GM18858 (cell line): Measurements from ENCODE around the gene STX19.
A peak's percentile ranks its signal among the peaks of the same experiment; 100 is the strongest.
"Not testable (repeated sequence)": the region's sequence is repeated elsewhere in the genome, so short reads cannot be mapped to it uniquely, and the experiment has no call there.

Source experiments
- ATAC-seq: cut with Tn5 transposase; IDR thresholded peaks from one replicate; pipeline ENCODE4 v1.9.1; 2021; ENCODE audit not compliant: unreplicated experiment

The STX19 gene, protein sequence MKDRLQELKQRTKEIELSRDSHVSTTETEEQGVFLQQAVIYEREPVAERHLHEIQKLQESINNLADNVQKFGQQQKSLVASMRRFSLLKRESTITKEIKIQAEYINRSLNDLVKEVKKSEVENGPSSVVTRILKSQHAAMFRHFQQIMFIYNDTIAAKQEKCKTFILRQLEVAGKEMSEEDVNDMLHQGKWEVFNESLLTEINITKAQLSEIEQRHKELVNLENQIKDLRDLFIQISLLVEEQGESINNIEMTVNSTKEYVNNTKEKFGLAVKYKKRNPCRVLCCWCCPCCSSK

DNA sequence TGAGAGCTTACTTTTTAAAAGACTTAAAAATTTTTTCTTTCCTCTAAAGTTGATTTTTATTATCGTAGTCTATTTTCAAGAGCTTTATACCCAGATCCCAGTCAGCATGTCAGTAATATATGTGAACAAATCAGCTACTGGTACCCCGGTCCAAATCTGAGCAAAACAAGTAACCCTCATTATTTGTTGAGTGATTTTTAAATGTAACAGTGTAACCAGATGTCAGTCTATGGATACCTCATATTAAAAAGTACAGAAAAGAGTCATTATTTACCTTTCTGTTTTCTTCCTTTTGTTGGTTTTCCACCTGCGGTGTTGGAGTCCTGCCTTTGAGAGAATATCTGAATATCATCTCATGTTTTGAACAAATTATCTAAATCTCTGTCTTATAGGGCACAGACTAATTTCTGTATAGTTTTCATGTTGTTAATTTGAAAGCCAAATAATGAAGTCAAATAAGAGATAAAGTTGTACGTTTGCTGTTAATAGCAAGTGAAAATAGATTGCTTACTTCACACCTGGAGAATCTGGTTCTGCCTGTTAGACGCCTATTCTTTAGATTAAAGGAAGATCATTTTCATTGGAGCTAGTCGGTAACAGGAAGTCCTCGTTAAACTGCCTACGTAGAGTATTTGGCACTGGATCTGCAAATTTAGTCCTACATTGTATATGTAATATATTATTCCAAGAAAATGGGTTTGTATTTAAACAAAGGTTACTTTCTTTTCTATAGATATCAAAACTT is at the start of gene STX19:
Gene STX19 (minus strand): TSS at position 505 of the 745 bp plus-strand sequence. CDS start 13,328 bp downstream, outside the sequence.
- ATAC-seq: no peak

DNA sequence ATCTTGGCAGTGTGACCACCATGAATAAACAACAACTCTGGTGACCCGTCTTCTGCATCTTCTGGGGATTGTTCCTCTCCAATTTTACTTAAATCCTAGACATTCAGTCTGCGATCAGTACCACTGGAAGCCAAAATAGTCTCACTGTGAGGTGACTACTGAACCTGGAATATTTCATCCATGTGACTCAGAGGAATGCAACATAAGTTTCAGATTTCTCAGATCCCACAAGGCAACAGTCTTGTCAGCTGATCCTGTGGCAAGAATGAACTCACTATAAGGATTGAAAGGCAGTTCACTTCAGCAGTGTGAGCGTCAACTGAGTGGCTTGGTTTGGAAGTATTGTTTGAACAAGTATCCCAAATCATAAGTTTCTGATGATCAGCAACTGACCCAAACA is 47.7 kb upstream of the STX19 start:
- no peak for ATAC-seq

DNA sequence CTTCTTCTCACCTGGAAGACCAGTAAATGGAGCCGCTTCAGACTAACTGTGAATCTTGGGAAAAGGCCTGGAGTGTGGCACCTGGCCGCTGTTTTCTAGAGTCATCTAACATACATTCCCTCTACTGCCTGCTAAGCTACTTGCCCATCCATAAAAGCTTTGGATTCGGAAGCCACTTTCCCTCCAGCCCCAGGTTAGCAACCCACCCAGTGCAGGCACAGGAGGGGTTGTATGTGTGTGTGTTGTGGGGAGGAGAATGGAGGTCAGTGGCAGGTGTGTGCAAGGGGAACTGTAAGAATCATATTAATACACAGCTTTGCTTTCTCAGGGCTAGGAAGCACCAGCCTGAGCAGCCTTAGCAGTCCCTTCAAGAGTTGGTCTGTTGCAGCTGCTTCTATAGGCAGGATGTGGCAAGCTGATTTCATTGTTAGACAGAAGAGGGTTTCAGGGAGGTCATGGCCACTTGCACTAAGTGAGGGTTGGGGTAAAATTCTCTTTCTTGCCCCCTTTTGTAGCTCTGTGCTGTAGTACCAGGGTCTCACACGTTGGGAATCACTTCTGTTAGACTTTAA is 43.4 kb upstream of the STX19 start:
- peak; percentile 71 for ATAC-seq

DNA sequence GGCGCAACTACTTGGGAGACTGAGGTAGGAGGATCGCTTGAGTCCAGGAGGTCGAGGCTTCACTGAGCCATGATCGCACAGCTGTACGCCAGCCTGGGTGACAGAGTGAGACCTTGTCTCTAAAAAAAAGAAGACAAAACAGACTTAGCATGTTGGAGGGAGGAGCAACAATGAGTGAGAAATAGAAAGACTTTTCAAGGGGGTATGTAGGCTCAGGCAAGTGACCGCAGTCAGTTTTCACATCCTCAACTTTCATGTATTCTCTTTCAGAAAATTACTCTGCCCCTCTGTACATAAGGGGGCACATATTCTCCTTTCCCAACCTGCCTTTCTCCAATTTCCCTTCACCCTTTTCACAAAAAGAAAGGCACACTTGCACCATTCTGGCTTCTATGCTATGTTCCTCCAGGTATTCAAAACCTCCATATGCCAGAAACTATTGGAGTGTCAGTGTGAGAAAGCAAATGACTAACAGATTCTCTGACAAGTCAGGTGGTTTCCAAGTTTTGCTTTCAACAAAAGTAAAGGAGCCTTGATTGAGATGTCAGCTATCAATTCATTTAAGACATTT is 42.0 kb upstream of the STX19 start:
- ATAC-seq: peak; percentile 61

DNA sequence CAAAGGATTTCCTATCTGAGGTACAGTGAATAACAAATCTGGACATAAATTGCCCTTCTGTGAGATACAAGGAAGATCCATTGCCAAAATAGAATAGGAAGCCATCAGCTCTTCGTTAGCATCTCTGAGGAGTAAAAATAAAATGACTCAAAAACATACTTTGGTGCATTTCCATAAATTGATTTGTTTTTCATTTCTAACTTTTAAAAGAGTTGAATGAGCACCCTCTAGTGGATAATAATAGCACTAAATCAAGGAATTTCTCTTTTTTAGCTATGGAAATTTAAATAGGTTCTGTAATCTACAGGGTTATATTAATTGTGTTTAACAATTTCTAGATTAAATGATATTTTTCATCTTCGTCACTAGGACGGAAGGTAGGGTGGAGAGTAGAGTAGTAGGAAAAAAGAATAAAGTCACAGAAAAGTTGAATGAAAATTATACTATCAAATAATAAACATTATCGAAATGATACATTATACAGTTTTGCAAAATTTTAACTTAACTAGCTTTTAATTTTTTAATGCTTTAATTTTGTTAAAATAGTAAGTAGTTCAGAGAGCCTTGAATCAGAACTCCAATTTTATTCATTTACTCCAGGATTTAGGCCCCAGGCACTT is 40.9 kb upstream of the STX19 start:
- no peak for ATAC-seq

DNA sequence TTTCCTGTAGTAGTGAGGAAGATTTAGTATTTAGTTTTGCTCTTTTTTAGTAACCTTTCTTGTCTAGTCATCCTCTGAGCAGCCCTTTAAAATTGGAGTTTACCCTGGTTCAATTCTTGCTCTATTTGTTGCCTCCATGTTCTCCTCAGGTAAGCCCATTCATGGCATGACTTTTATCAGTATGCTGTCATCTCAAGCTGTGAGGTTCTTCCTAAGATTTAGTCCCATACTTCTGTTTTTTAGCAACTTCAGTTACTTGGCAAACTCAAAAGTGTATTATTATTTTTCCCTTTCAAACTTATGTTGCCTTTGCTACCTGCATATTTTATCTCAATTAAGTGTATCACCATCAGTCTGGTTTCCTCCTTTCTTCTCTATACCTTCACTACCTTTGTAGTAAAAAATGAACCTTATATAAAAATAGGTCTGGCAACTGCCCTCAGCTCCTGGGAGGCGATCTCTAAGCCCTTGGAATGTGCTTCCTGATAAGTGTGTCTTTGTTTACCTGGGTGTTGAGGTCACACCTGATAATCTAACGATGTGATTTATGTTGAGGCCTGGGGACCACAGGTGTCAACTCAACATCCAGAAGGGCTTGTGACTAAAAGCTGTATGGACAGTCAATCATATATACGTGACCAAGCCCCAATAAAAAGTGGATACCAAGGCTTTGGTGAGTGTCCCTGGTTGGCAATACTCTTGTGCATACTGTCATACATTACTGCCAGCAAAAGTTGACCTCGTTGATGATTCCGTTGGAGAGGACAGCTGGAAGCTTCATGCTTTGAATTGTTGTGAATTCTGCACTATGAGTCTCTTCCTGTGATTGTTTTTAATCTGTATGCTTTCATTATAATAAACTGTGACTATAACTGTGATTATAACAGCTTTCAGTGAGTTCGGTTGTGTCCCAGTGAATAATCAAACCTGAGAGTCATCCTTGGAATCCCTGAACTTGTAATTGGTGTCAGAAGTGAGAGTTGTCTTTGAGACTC is 38.4 kb upstream of the STX19 start:
- ATAC-seq: no peak

DNA sequence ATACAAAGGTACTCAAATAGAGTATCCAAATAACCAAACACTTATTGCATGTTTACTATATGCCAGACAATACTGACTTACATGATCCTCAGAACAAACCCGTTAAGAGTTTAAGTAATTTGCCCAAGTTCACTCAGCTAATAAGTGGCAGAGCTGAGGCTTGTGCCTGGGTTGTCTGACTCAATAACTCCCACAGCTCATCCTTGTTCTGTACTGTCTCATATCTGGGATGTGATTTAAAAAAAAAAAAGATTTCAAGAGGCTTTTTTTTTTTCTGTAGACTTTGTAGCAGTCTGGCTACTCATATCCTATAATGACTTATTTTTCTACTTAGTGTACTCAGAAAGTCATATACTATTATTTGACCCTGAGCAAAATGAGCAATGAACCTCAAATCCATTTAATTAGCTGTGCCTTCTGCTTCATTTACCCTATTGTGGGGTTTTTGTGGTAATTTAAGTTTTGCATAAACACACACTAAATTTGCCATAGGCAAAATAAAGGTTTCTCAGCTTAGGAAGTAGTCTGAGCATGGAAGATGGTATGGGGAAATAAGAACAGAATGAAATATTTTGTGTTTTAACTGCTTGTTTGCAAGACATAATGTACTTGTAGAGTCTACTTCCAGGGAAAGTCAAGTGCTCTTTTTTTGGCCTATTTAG is 37.6 kb upstream of the STX19 start:
- no peak for ATAC-seq

DNA sequence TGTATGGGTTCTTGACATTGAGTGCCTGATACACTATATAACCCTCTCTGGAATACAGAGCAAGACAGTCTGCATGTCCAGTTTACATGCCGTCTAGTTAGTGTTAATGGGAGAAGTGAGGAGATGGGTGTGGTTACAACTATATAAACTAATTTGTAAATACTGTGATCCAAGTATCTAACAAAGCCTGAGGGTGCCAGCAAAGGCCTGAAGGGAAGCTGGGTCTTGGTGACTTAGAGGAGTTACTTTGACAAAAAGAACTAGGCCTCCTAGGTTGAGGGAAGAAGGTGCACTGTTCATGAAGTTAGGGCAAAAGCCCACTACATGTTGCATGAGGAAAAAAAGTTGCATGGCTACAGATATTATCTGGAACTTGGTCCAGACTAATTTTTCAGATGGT is 36.7 kb upstream of the STX19 start:
- no peak for ATAC-seq

DNA sequence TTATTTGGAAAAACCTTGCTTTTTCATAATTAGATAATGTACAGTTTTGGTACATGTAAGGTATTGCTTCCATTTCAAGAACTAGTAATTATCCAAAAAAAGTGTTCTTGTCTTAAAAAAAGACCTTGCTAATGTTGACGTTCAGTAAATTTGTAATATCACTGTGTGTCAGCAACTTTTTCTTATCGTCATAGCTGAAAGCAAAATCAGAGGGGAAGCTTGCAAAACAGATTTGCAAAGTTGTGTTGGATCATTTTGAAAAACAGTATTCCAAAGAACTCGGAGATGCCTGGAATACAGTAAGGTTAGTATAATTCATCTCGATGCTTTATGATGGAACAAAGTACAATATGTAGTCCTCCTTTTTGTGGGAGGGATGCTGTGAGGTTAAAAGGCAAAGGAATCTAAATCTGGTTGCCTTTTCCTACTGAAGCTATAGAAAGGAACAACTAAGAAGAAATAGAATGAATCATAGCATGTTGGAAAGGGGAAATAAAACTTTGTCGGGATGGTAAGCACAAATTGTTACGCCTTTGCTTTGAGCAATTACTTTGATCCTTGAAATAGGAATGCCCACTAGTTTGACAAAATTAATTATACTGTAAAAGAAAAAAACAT is 36.0 kb upstream of the STX19 start:
- ATAC-seq: no peak

DNA sequence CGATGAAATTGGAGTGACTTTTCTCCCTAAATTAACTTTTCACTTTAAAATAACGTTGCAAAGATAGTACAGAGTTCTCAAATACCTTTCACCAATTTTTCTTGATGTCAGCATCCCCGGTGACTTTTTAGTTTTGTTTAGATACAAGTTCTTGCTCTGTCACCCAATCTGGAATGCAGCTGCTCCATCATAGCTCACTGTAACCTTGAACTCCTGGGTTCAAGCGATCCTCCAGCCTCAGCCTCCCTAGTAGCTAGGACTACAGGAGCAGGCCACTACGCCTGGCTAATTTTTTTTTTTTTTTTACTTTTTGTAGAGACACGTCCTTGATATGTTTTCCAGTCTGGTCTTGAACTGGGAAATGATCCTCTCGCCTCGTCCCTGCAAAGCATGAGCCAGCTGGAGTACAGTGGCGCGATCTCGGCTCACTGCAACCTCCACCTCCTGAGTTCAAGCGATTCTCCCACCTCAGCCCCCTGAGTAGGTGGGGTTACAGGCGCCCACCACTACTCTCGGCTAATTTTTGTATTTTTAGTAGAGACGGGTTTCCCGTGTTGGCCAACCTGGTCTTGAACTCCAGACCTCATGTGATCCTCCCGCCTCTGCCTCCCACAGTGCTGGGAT is 35.2 kb upstream of the STX19 start:
- no peak for ATAC-seq

DNA sequence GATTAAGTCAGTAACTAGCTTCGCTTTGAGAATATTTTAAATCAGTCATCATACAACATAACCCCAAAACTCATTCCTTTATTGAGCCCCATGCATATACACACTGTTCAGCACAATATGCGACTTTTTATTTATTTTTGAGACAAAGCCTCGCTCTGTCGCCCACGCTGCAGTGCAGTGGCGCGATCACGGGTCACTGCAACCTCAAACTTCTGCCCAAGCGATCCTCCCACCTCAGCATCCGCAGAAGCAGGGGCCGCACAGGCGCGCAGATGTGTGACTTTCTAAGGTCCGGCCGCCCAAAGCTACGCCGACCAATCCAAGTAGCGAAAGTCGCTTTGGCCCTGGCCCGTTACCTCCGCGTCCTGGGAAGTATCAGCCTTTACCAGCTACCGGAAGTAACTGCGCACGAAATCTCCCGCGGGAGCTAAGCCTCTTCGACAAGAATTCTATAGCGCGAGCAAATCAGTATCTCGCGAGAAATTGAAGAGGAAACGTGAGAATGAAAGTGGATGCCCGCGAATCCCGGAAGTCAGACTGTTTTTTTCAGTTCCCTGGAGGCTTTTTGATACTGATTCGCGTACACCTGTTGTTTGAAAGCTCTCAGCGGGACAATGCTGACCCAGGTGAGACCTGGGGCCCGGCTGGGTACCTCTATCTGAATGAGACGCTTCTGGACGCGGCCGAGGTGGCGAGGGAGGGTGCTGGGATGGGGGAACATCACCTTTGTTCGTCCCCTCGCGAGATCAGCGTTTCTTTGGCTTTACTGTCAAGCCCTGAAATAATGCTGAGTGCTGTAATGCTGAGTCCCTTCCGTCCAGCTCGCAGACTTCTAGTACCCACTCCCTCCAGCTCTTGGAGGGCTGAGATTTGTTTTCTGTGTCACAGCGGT is 34.4 kb upstream of the STX19 start, which contains the start of the genes DHFR2 and NSUN3:
Gene DHFR2 (minus strand): TSS at position 404 of the 892 bp plus-strand sequence. CDS start 1,405 bp downstream, outside the sequence.
Gene NSUN3 (plus strand): TSS at position 549 of the 892 bp plus-strand sequence. CDS start 66 bp downstream, at position 615.
- ATAC-seq: peak; percentile 90

DNA sequence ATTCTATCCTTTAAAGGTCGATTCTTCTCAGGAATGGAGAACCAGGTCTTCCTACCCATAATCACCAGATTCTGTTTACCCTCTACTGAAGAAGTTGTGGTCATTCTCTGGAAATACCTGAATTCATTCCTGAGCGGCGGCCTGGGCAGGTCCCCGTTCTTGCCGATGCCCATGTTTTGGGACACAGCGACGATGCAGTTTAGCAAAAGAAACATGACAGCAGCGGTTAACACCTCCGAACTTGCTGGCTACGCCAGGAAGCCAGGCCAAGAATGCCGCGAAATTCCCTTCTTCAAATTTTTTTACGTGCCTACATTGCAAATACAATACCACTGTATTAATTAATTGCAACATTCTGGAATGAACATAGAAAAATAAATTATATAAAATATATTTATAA is 32.9 kb upstream of the STX19 start:
- ATAC-seq: no peak

DNA sequence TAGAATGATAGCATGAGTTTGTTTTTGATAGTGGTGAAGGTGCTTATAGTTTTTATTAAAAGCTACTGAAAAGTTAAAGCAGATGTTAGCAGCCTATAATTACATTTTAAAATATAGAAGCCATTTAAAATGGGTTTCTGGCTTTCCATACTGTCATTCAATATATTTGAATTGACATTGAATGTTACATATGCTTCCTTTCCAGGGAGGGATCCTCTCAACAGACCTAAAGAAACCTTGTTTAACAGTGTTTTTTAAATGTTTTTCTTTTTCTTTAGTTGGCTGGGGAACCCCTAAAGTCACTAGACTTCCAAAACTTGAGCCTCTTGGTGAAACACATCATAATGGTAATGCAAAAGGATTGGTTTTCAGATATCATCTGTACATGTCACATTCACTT is 22.1 kb upstream of the STX19 start:
- no peak for ATAC-seq

DNA sequence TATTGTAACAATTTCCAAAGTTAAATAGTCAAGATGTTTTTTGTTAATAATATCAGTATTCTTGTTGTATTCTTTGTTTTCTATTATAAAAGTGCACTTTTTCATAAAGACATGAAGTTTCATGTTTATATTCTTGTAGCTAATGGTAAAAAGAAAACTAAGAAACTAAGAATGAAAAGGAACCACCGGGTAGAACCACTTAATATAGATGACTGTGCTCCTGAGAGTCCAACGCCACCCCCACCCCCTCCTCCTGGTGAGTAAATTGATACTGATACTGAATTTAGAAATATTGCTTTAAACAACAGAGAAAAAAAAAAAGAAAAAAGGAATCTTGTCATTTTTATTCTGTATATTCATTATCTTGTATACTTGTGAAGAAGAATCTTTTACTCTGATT is 20.9 kb upstream of the STX19 start:
- ATAC-seq: no peak

DNA sequence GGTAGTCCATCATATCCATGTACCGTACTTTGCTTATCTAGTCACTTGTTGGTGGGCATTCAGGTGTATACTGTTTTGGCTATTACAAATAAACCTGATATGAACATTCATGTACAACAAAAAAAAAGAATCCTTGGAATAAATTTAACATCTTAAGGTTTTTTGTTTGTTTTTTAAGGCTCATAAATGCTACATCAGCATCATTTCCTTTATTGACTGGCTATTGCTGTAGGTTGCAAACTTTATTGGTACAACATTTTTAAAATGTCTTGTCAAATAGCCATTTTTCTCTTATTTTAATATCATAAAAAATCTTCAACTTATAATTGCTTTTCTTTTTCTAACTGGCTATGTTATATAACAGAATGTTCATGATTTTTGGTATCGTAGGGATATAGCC is 18.1 kb upstream of the STX19 start:
- ATAC-seq: no peak

DNA sequence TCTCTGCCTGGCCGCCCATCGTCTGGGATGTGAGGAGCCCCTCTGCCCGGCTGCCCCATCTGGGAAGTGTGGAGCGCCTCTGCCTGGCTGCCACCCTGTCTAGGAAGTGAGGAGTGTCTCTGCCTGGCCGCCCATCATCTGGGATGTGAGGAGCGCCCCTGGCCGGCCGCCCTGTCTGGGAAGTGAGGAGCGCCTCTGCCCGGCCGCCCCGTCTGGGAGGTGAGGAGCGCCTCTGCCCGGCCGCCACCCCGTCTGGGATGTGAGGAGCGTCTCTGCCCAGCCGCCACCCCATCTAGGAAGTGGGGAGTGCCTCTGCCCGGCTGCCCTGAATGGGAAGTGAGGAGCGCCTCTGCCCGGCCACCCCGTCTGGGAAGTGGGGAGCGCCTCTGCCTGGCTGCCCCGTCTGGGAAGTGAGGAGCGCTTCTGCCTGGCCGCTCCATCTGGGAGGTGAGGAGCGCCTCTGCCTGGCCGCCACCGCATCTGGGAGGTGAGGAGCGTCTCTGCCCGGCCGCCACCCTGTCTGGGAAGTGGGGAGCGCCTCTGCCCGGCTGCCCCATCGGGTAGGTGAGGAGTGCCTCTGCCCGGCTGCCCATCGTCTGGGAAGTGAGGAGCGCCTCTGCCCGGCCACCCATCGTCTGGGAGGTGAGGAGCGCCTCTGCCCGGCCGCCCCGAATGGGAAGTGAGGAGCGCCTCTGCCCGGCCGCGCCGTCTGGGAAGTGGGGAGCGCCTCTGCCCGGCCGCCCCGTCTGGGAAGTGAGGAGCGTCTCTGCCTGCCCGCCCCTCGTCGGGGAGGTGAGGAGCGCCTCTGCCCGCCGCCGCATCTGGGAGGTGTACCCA is 15.9 kb upstream of the STX19 start:
- not testable (repeated sequence) for ATAC-seq

DNA sequence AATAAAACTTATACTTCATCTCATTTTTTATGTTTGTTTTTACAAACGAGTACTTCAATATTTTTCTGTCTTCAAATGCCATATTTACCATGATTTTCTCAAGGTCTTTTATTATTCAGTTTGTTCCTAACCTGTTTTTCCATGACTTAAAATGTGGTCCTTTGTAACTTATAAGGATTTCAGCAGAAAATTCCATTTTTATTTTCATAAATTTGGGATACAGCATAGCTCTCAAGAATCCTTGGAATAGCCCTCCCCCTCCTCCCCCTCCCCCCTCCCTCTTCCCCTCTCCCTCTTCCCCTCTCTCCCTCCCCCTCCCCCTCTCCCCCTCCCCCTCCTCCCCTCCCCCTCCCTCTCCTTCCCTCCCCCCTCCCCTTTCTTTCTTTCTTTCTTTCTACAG is 14.9 kb upstream of the STX19 start:
- no peak for ATAC-seq
